GM12892 (cell line): ENCODE data around the gene RPF1.

Experiments
- DNase-seq: peaks from one replicate; pipeline ENCODE4 v3.0.0; 2011; ENCODE audit not compliant: insufficient read length
- FAIRE-seq: peaks from 2 replicates; lab custom pipeline; 2011; peaks lifted over from hg19 to GRCh38; lab: Jason Lieb, UNC
- POLR2A ChIP-seq: IDR thresholded peaks from 2 replicates; pipeline ENCODE4 v1.6.1; 2011; ENCODE audit warnings: low read depth, low read length, control low read depth
- POLR2AphosphoS5 ChIP-seq: IDR thresholded peaks from 2 replicates; pipeline ENCODE4 v1.6.1; 2011; ENCODE audit warnings: low read depth, low read length, control low read depth
- TAF1 ChIP-seq: IDR thresholded peaks from 2 replicates; pipeline ENCODE4 v1.6.1; 2011; ENCODE audit warnings: low read depth, mild to moderate bottlenecking, control low read depth, low read length, borderline replicate concordance

Gene RPF1

GRCh38 chr1:84450910-84451309 is 28.2 kb upstream of the RPF1 start:
- FAIRE-seq (no peak), DNase-seq (no peak)
- no peak for TF ChIP-seq POLR2A
- TF ChIP-seq POLR2AphosphoS5, result no peak
- TF ChIP-seq TAF1, result no peak

- FAIRE-seq (no peak), DNase-seq (no peak)
- TF ChIP-seq POLR2A (no peak), POLR2AphosphoS5 (no peak), TAF1 (no peak)
These were observed 26.6 kb upstream of the RPF1 start for GRCh38 chr1:84452436-84452835.

GRCh38 chr1:84462118-84462517 is 16.9 kb upstream of the RPF1 start:
- TF ChIP-seq POLR2AphosphoS5, result no peak
- no peak for TF ChIP-seq TAF1
- FAIRE-seq (no peak), DNase-seq (no peak)

GRCh38 chr1:84467298-84467697 is 11.8 kb upstream of the RPF1 start:
- no peak for FAIRE-seq
- TF ChIP-seq POLR2A (no peak), POLR2AphosphoS5 (no peak), TAF1 (no peak)
- DNase-seq, result no peak

GRCh38 chr1:84476225-84476624 is 2.8 kb upstream of the RPF1 start:
- FAIRE-seq (no peak), DNase-seq (no peak)
- TF ChIP-seq POLR2A, result no peak

- TF ChIP-seq POLR2A (no peak), POLR2AphosphoS5 (no peak), TAF1 (no peak)
- DNase-seq (no peak), FAIRE-seq (no peak)
These were observed 932 bp downstream of the RPF1 start for GRCh38 chr1:84479998-84480397.

- TF ChIP-seq TAF1 (no peak), POLR2A (no peak), POLR2AphosphoS5 (no peak)
- FAIRE-seq, result no peak
- no peak for DNase-seq
These were observed 1.6 kb downstream of the RPF1 start for GRCh38 chr1:84480650-84481049.

GRCh38 chr1:84481317-84481716 is 2.3 kb downstream of the RPF1 start:
- FAIRE-seq, result no peak
- DNase-seq, result no peak
- TF ChIP-seq TAF1 (no peak), POLR2A (no peak), POLR2AphosphoS5 (no peak)

- DNase-seq (no peak), FAIRE-seq (no peak)
- no peak for TF ChIP-seq TAF1
These were observed 9.0 kb downstream of the RPF1 start for GRCh38 chr1:84488107-84488506.

GRCh38 chr1:84489766-84490165 is 10.7 kb downstream of the RPF1 start:
- no peak for FAIRE-seq
- DNase-seq, result no peak
- TF ChIP-seq POLR2A, result no peak
- no peak for TF ChIP-seq POLR2AphosphoS5
- no peak for TF ChIP-seq TAF1

- FAIRE-seq (no peak), DNase-seq (no peak)
These were observed 13.7 kb downstream of the RPF1 start for GRCh38 chr1:84492726-84493125.

GRCh38 chr1:84493747-84494146 is 14.7 kb downstream of the RPF1 start:
- no peak for TF ChIP-seq TAF1
- TF ChIP-seq POLR2AphosphoS5, result no peak
- TF ChIP-seq POLR2A, result no peak
- no peak for FAIRE-seq
- no peak for DNase-seq

More at GRCh38 chr1:84492726-84493125, 13.7 kb downstream of the RPF1 start:
- TF ChIP-seq POLR2AphosphoS5 (no peak), TAF1 (no peak), POLR2A (no peak)

GRCh38 chr1:84496498-84496897 is 17.4 kb downstream of the RPF1 start:
- FAIRE-seq (no peak), DNase-seq (no peak)
- TF ChIP-seq POLR2AphosphoS5, result no peak
- no peak for TF ChIP-seq TAF1
- TF ChIP-seq POLR2A, result no peak; the same call in 1 of the 2 replicates
